Measurements from ENCODE around the gene ZNF618.

GRCh38 chr9:114027159-114027862 lies 151.2 kb downstream of the ZNF618 start:
- TF ChIP-seq CTCF (conservative IDR thresholded peaks at IDR 0.05; ENCODE audit: low read depth, low read length) (no peak), EZH2 (IDR thresholded peaks at IDR 0.05; ENCODE audit: borderline replicate concordance, low read depth, low read length, poor library complexity, severe bottlenecking) (no peak)

All from A673 (cell line).